Peyer's patch (tissue), 4 donors: ENCODE data around the gene BAHCC1.

Source experiments
- POLR2A ChIP-seq, 2 donors: fragments of 450-650 bp; IDR thresholded peaks; one replicate each; pipeline ENCODE4 v1.5.1; 2017; ENCODE audit warnings: antibody characterized with exemption in 2 of 2, mild to moderate bottlenecking in 2 of 2, moderate library complexity in 2 of 2
- TF ChIP-seq, protein P1 (sequence below), 6 experiments: fragments of 450-650 bp in 4 of 6; fragments of 200-600 bp in 2 of 6; sonication (generic) in 1 of 6; IDR thresholded peaks; one replicate each; pipeline ENCODE4 v1.5.1; 2017 to 2019; ENCODE audit warnings: antibody characterized with exemption in 6 of 6, mild to moderate bottlenecking in 3 of 6, moderate library complexity in 1 of 6

DNA sequence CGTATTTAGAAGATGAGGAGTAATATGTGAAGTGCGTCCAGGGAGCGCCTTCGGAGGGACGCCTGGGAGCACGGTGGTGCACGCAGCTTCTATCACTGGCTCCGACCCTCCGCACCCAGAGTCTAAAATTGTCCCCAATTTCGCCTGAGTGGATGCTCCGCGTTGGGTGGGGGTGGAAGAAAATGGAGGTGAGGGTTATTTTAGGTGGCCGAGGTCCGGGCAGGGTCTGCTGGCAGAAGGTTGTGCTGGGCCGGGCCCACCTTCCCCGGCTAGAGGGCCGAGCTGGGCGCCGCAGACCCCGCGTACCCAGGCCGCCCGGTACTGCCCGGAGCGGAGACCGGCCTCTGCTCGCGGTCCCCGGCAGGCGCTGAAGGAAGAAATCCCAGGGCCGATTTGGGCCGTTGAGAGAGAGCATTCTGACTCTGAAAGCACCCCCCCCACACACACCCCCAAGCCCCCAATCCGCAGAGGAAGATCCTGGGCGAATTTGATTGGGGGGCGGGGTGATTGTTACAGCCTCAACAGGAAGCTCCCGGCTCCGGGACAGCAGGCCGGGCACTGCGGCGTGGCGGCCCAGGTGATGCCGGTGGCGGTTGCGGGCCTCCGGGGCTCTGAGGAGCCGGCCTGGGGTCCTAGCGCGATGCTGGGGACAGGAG, 3.0 kb downstream of the BAHCC1 start:
- TF ChIP-seq, protein P1, sequence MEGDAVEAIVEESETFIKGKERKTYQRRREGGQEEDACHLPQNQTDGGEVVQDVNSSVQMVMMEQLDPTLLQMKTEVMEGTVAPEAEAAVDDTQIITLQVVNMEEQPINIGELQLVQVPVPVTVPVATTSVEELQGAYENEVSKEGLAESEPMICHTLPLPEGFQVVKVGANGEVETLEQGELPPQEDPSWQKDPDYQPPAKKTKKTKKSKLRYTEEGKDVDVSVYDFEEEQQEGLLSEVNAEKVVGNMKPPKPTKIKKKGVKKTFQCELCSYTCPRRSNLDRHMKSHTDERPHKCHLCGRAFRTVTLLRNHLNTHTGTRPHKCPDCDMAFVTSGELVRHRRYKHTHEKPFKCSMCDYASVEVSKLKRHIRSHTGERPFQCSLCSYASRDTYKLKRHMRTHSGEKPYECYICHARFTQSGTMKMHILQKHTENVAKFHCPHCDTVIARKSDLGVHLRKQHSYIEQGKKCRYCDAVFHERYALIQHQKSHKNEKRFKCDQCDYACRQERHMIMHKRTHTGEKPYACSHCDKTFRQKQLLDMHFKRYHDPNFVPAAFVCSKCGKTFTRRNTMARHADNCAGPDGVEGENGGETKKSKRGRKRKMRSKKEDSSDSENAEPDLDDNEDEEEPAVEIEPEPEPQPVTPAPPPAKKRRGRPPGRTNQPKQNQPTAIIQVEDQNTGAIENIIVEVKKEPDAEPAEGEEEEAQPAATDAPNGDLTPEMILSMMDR (IDR thresholded peaks at IDR 0.05): no peak
- peak in 1 of 2 donors; percentile 33 for TF ChIP-seq POLR2A (IDR thresholded peaks at IDR 0.05)
